ENCODE measurements around the gene TWSG1. TPM values are rescaled to one million over a fixed set of nuclear protein-coding genes. Genes with fewer than 3 reads are reported as not detected.
A peak's percentile ranks its signal among the peaks of the same experiment; 100 is the strongest.

The TWSG1 gene
- total and polyA plus RNA-seq, 8 donors = 8.2 to 76.0 (median 23.6) TPM

GRCh38 chr18:9328776-9329175 lies 5.8 kb upstream of the TWSG1 start:
- 45 to 95% (median 71%) methylated on average over 2 of the region's 2 CpGs for WGBS, 5 donors
- Histone ChIP-seq H3K36me3 (no peaks in the 10 kb centered on the region), H3K4me1 (peaks cover 0 to 10% (median 4%) of the 10 kb centered on the region in 4 donors), H3K27ac (no peak overlapping the region), H3K4me3 (no peak overlapping the region), H3K27me3 (no peaks in the 10 kb centered on the region), H3K9me3 (peaks cover 0 to 11% (median 7%) of the 10 kb centered on the region in 4 donors)
- intact Hi-C loops (cut with DNase I; ENCODE audit: low total_unique reads) = no loop called here
- no peak for DNase-seq
- no peak for TF ChIP-seq POLR2A (IDR thresholded peaks at IDR 0.05)
- TF ChIP-seq CTCF (IDR thresholded peaks at IDR 0.05) = no peak
- no peak for TF ChIP-seq POLR2AphosphoS5 (IDR thresholded peaks at IDR 0.05)
- no peak for TF ChIP-seq EP300 (IDR thresholded peaks at IDR 0.05)

GRCh38 chr18:9329471-9329870 lies 5.1 kb upstream of the TWSG1 start:
- Histone ChIP-seq H3K4me3 (no peak overlapping the region), H3K4me1 (peaks cover 0 to 12% (median 6%) of the 10 kb centered on the region in 4 donors), H3K36me3 (no peaks in the 10 kb centered on the region), H3K27ac (no peak overlapping the region), H3K27me3 (no peaks in the 10 kb centered on the region), H3K9me3 (peaks cover 0 to 11% (median 7%) of the 10 kb centered on the region in 4 donors)
- TF ChIP-seq POLR2AphosphoS5 (IDR thresholded peaks at IDR 0.05) (no peak), EP300 (IDR thresholded peaks at IDR 0.05) (no peak), POLR2A (IDR thresholded peaks at IDR 0.05) (no peak), CTCF (IDR thresholded peaks at IDR 0.05) (no peak)
- intact Hi-C loops (cut with DNase I; ENCODE audit: low total_unique reads) = no loop called here
- DNase-seq = no peak
- 9 to 63% (median 34%) methylated on average over 1 of the region's 1 CpG for WGBS, 5 donors

- Histone ChIP-seq H3K4me1 (peaks cover under 1 to 16% (median 7%) of the 10 kb centered on the region in 4 donors), H3K27ac (no peak overlapping the region), H3K36me3 (no peaks in the 10 kb centered on the region), H3K9me3 (peaks cover 0 to 11% (median 7%) of the 10 kb centered on the region in 4 donors), H3K4me3 (no peak overlapping the region), H3K27me3 (no peaks in the 10 kb centered on the region)
- intact Hi-C loops (cut with DNase I; ENCODE audit: low total_unique reads) = no loop called here
- DNase-seq = no peak
- TF ChIP-seq EP300 (IDR thresholded peaks at IDR 0.05) (no peak), POLR2AphosphoS5 (IDR thresholded peaks at IDR 0.05) (no peak), POLR2A (IDR thresholded peaks at IDR 0.05) (no peak), CTCF (IDR thresholded peaks at IDR 0.05) (no peak)
- WGBS, 5 donors = 63 to 74% (median 67%) methylated on average over 3 of the region's 3 CpGs
These were observed 4.2 kb upstream of the TWSG1 start for GRCh38 chr18:9330419-9330818.

GRCh38 chr18:9333441-9334328 lies 888 bp upstream of the TWSG1 start:
- H3K4me3 ChIP-seq = peak overlapping the region; percentile 75 to 97 (median 85)
- peaks cover 0 to 15% (median 12%) of the 10 kb centered on the region in 4 donors for H3K36me3 ChIP-seq
- peak overlapping the region; percentile 78 to 96 (median 89) for H3K27ac ChIP-seq
- H3K27me3 ChIP-seq = no peaks in the 10 kb centered on the region
- 33 to 34% (median 34%) methylated on average over 50 to 52 of the region's 52 CpGs for WGBS, 5 donors
- TF ChIP-seq POLR2A (IDR thresholded peaks at IDR 0.05) (no peak), EP300 (IDR thresholded peaks at IDR 0.05) (no peak), POLR2AphosphoS5 (IDR thresholded peaks at IDR 0.05) (no peak), CTCF (IDR thresholded peaks at IDR 0.05) (no peak)
- DNase-seq = no peak
- peaks cover 14 to 46% (median 23%) of the 10 kb centered on the region in 4 donors for H3K4me1 ChIP-seq
- intact Hi-C loops (cut with DNase I; ENCODE audit: low total_unique reads) = no loop called here
- peaks cover 0 to 2% (median 0%) of the 10 kb centered on the region in 4 donors for H3K9me3 ChIP-seq
